ENCODE data around the gene CORO2A.

DNA sequence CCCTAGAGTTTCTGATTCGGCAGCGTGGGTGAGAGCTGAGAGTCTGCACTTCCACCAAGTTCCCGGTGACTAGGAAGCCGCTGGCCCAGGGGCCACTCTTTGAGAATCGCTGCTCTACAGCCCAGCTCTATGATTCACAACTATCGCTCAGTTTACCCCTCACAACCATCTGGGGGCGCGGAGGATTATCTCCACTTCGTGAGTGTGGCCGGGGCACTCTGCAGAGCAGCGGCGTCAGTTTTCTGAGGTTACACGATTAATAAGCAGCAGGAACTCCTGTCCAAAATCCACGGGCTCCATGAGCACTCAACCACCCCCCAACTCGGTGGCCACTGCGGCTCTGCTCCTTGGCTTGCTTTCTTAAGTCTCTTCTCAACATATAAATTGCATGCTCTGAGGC, 19.3 kb downstream of the CORO2A start:
- TF ChIP-seq CTCF (IDR thresholded peaks at IDR 0.05; ENCODE audit: low read length) (no peak), EZH2 (IDR thresholded peaks at IDR 0.05; ENCODE audit: borderline replicate concordance, low read length) (no peak)
